Natural killer cell (primary cell): Measurements from ENCODE around the gene MPHOSPH10. TPM values are rescaled to one million over a fixed set of nuclear protein-coding genes. Genes with fewer than 3 reads are reported as not detected.
A peak's percentile ranks its signal among the peaks of the same experiment; 100 is the strongest.
"Not testable (repeated sequence)": the region's sequence is repeated elsewhere in the genome, so short reads cannot be mapped to it uniquely, and the experiment has no call there.

Experiments used
- ATAC-seq, 3 donors: fragments of 150-1000 bp in 2 of 3; fragments of 200-7000 bp in 1 of 3; cut with Tn5 transposase; 1 replicate in 1 of 3; 2 replicates in 2 of 3; pipeline ENCODE4 v1.10.0; 2021; ENCODE audit warnings: mild to moderate bottlenecking in 2 of 3, moderate library complexity in 2 of 3
- DNase-seq, 2 donors: peaks; one replicate each; pipeline versions ENCODE4 v3.0.0 to v3.0.0-alpha.2; 2013 to 2021; ENCODE audit warnings: mixed read lengths in 1 of 2
- H3K27ac ChIP-seq: one replicate; pipeline ENCODE4 v1.5.1; 2013; ENCODE audit warnings: mild to moderate bottlenecking, low read length
- H3K27me3 ChIP-seq: one replicate; pipeline ENCODE4 v1.6.1; 2013; ENCODE audit warnings: low read length; ENCODE audit not compliant: control insufficient read depth, insufficient read depth
- H3K36me3 ChIP-seq: one replicate; pipeline ENCODE4 v1.6.1; 2013; ENCODE audit warnings: low read length; ENCODE audit not compliant: control insufficient read depth, insufficient read depth
- H3K4me1 ChIP-seq: one replicate; pipeline ENCODE4 v1.6.1; 2013; ENCODE audit warnings: low read length; ENCODE audit not compliant: control insufficient read depth, insufficient read depth
- H3K4me3 ChIP-seq: one replicate; pipeline ENCODE4 v1.5.1; 2013; ENCODE audit warnings: low read length
- H3K9me3 ChIP-seq: one replicate; pipeline ENCODE4 v1.6.1; 2013; ENCODE audit warnings: low read length; ENCODE audit not compliant: control insufficient read depth, insufficient read depth
- H3K27ac Mint-ChIP-seq, 2 donors: one replicate each; pipeline ENCODE4 v1.8.0; 2022; ENCODE audit warnings: mild to moderate bottlenecking in 2 of 2, mixed read lengths in 2 of 2, moderate library complexity in 1 of 2
- H3K27me3 Mint-ChIP-seq, 2 donors: one replicate each; pipeline ENCODE4 v1.8.0; 2022; ENCODE audit warnings: low read depth in 2 of 2, mixed read lengths in 2 of 2
- H3K36me3 Mint-ChIP-seq: one replicate; pipeline ENCODE4 v1.8.0; 2022; ENCODE audit warnings: mixed read lengths
- H3K4me1 Mint-ChIP-seq, 2 donors: one replicate each; pipeline ENCODE4 v1.8.0; 2022; ENCODE audit warnings: mixed read lengths in 2 of 2
- H3K4me3 Mint-ChIP-seq: one replicate; pipeline ENCODE4 v1.8.0; 2022; ENCODE audit warnings: mild to moderate bottlenecking, moderate library complexity, mixed read lengths
- H3K9me3 Mint-ChIP-seq, 2 donors: one replicate each; pipeline ENCODE4 v1.8.0; 2022; ENCODE audit warnings: mixed read lengths in 2 of 2
- CTCF ChIP-seq: fragments of 200-600 bp; IDR thresholded peaks from one replicate; pipeline ENCODE4 v1.8.0; 2022; ENCODE audit warnings: antibody characterized with exemption
- WGBS: methylation state at CpG from one replicate; pipeline ENCODE4 v1.1.7; 2013; ENCODE audit warnings: missing lambda C conversion rate; ENCODE audit not compliant: insufficient coverage; 5-methylcytosine and 5-hydroxymethylcytosine counted together
- intact Hi-C: fragments of 100-400 bp; cut with micrococcal nuclease; formaldehyde crosslinking; loops from one replicate; pipeline ENCODE4 v1.14.2; 2022
- total RNA-seq, 4 donors: library from RNA; stranded (reverse); fragments of 120-200 nt in 1 of 4; gene quantifications; one replicate each; pipeline versions ENCODE4 v1.2.3 to v1.2.4, GENCODE V29; 2013 to 2022

MPHOSPH10 gene
- total RNA-seq, 3 donors from 2014 or later (not counting 1 experiment from before 2014, with no cell fraction given) = 27.9 to 34.2 (median 31.4) TPM

GRCh38 chr2:71181316-71181715 lies 50.9 kb downstream of the MPHOSPH10 start:
- WGBS = no CpG with 5 or more reads among the region's 2 CpGs
- H3K9me3 ChIP-seq = no peaks in the 10 kb centered on the region
- intact Hi-C loops = no loop called here
- peaks cover 0 to 1% of the 10 kb centered on the region in 2 donors for H3K27me3 Mint-ChIP-seq
- ATAC-seq (no peak), DNase-seq (no peak)
- no peaks in the 10 kb centered on the region for H3K4me1 ChIP-seq
- TF ChIP-seq CTCF = no peak
- no peaks in the 10 kb centered on the region for H3K9me3 Mint-ChIP-seq
- H3K27ac ChIP-seq = no peak overlapping the region
- no peaks in the 10 kb centered on the region for H3K27me3 ChIP-seq
- H3K4me1 Mint-ChIP-seq = no peaks in the 10 kb centered on the region
- H3K36me3 ChIP-seq = no peaks in the 10 kb centered on the region
- H3K27ac Mint-ChIP-seq = no peak overlapping the region
- H3K4me3 Mint-ChIP-seq = no peak overlapping the region
- H3K36me3 Mint-ChIP-seq = no peaks in the 10 kb centered on the region
- no peak overlapping the region for H3K4me3 ChIP-seq

- H3K36me3 Mint-ChIP-seq, H3K27ac ChIP-seq, H3K4me1 Mint-ChIP-seq, DNase-seq, intact Hi-C loops, H3K27me3 ChIP-seq, H3K4me3 ChIP-seq, H3K36me3 ChIP-seq, H3K4me3 Mint-ChIP-seq, H3K4me1 ChIP-seq, H3K27ac Mint-ChIP-seq, H3K9me3 ChIP-seq, H3K27me3 Mint-ChIP-seq, H3K9me3 Mint-ChIP-seq: not testable (repeated sequence)
- peak in 1 of 3 donors; percentile 33 for ATAC-seq
- 18% methylated on average over 2 of the region's 5 CpGs for WGBS
Measured at GRCh38 chr2:71183306-71184115, 53.1 kb downstream of the MPHOSPH10 start.

- no peak for DNase-seq
- 75% methylated on average over 1 of the region's 1 CpG for WGBS
- H3K9me3 ChIP-seq = no peaks in the 10 kb centered on the region
- TF ChIP-seq CTCF = no peak
- no peak overlapping the region for H3K4me3 ChIP-seq
- no peaks in the 10 kb centered on the region for H3K4me1 Mint-ChIP-seq
- H3K27me3 ChIP-seq = no peaks in the 10 kb centered on the region
- no peaks in the 10 kb centered on the region for H3K4me1 ChIP-seq
- H3K9me3 Mint-ChIP-seq = no peaks in the 10 kb centered on the region
- H3K27ac Mint-ChIP-seq = no peak overlapping the region
- intact Hi-C loops = no loop called here
- no peak overlapping the region for H3K27ac ChIP-seq
- H3K4me3 Mint-ChIP-seq = no peak overlapping the region
- no peaks in the 10 kb centered on the region for H3K36me3 ChIP-seq
- no peaks in the 10 kb centered on the region for H3K27me3 Mint-ChIP-seq
- ATAC-seq = no peak
- H3K36me3 Mint-ChIP-seq = no peaks in the 10 kb centered on the region
Measured at GRCh38 chr2:71186973-71187372, 56.5 kb downstream of the MPHOSPH10 start.

GRCh38 chr2:71187589-71187988 lies 57.2 kb downstream of the MPHOSPH10 start:
- TF ChIP-seq CTCF = no peak
- Mint-ChIP-seq H3K36me3 (no peaks in the 10 kb centered on the region), H3K27me3 (no peaks in the 10 kb centered on the region), H3K4me3 (no peak overlapping the region), H3K9me3 (no peaks in the 10 kb centered on the region), H3K4me1 (no peaks in the 10 kb centered on the region), H3K27ac (no peak overlapping the region)
- no peaks in the 10 kb centered on the region for H3K4me1 ChIP-seq
- intact Hi-C loops = no loop called here
- H3K36me3 ChIP-seq = no peaks in the 10 kb centered on the region
- H3K27me3 ChIP-seq = no peaks in the 10 kb centered on the region
- no peak overlapping the region for H3K27ac ChIP-seq
- WGBS = 88% methylated on average over 2 of the region's 2 CpGs
- H3K9me3 ChIP-seq = no peaks in the 10 kb centered on the region
- DNase-seq (no peak), ATAC-seq (no peak)
- no peak overlapping the region for H3K4me3 ChIP-seq
